Ovary (tissue), 9 donors: ENCODE data around the gene CTNND2. TPM values are rescaled to one million over a fixed set of nuclear protein-coding genes. Genes with fewer than 3 reads are reported as not detected.

Experiments used
- DNase-seq, 5 donors: peaks; one replicate each; pipeline ENCODE4 v3.0.0-alpha.2; 2019 to 2020
- H3K27ac ChIP-seq, 2 donors: fragments of 200-600 bp; one replicate each; pipeline versions ENCODE4 v1.5.1 to v1.8.0; 2019 to 2022
- H3K27me3 ChIP-seq: fragments of 200-600 bp; one replicate; pipeline ENCODE4 v1.8.0; 2022
- H3K36me3 ChIP-seq: fragments of 200-600 bp; sonication (generic); one replicate; pipeline ENCODE4 v1.5.1; 2019
- H3K4me1 ChIP-seq: one replicate; pipeline ENCODE4 v1.8.1; 2013; ENCODE audit warnings: mild to moderate bottlenecking, moderate library complexity; ENCODE audit not compliant: insufficient read depth
- H3K4me3 ChIP-seq: fragments of 200-600 bp; sonication (generic); one replicate; pipeline ENCODE4 v1.5.1; 2017
- H3K9me3 ChIP-seq, 2 donors: fragments of 200-600 bp in 1 of 2; sonication (generic) in 1 of 2; one replicate each; pipeline versions ENCODE4 v1.5.1 to v1.8.1; 2013 to 2019; ENCODE audit warnings: mild to moderate bottlenecking in 1 of 2, moderate library complexity in 1 of 2
- CTCF ChIP-seq, 3 donors: fragments of 450-650 bp in 2 of 3; fragments of 200-600 bp in 1 of 3; IDR thresholded peaks; one replicate each; pipeline versions ENCODE4 v1.5.1 to v1.8.0; 2016 to 2022; ENCODE audit warnings: antibody characterized with exemption in 3 of 3, mild to moderate bottlenecking in 1 of 3
- EP300 ChIP-seq: sonication (generic); formaldehyde crosslinking; IDR thresholded peaks from one replicate; pipeline ENCODE4 v1.6.1; 2017; ENCODE audit warnings: antibody characterized with exemption
- POLR2A ChIP-seq: fragments of 450-650 bp; IDR thresholded peaks from one replicate; pipeline ENCODE4 v1.6.1; 2017; ENCODE audit warnings: antibody characterized with exemption, mild to moderate bottlenecking, moderate library complexity
- WGBS, 3 donors: extraction: QIAGEN DNeasy Blood & Tissue Kit in 1 of 3; methylation state at CpG; one replicate each; pipeline versions ENCODE4 v1.1.5 to v1.1.7; 2013 to 2017; 5-methylcytosine and 5-hydroxymethylcytosine counted together
- intact Hi-C, 4 donors: fragments of 100-400 bp; cut with DNase I; formaldehyde crosslinking; loops; one replicate each; pipeline versions ENCODE4 v1.11.0 to v1.15.1; 2022 to 2023
- polyA plus RNA-seq, 2 donors: library from polyadenylated mRNA; stranded (reverse); fragments of 200-250 nt in 1 of 2; fragments of 350-450 nt in 1 of 2; fragmentation: Illumina TruSeq in 1 of 2; extraction: RNeasy Lipid Tissue Mini Kit (QIAGEN cat#74804) in 1 of 2; gene quantifications; one replicate each; pipeline ENCODE4 v1.2.3, GENCODE V29; 2013 to 2014
- total RNA-seq, 7 donors: library from RNA; depleted of rRNA in 2 of 7; stranded (reverse); fragments of >200 nt in 2 of 7; fragmentation: NEBNext Ultra II Directional in 3 of 7; extraction: Animal tissue kit (Norgen Biotek cat#: 25700) in 3 of 7; gene quantifications; one replicate each; pipeline versions ENCODE4 v1.1.0 to v1.2.4, GENCODE V29; 2016 to 2023
- donor health status: DM: no; HTN: no; CAD: no; lungs with moderate emphysema.
- donor health status: DM: no; HTN: no; CAD: no.
- donor health status: Bipolar disorder and iron deficiency.
- donor health status: DM: yes; HTN: yes; CAD: no.
- donor health status: DM: no; HTN: no; CAD: no.
- donor health status: DM: yes; HTN: yes; CAD: no.

The CTNND2 gene
- total and polyA plus RNA-seq, 9 donors = 0.52 to 13.2 (median 2.3) TPM

GRCh38 chr5:11853796-11854195 is 50.5 kb downstream of the CTNND2 start:
- 63 to 76% (median 63%) methylated on average over 10 of the region's 10 CpGs for WGBS, 3 donors
- no peak overlapping the region for H3K27ac ChIP-seq
- TF ChIP-seq EP300 (no peak), CTCF (IDR thresholded peaks at IDR 0.05) (no peak), POLR2A (no peak)
- H3K4me1 ChIP-seq = no peaks in the 10 kb centered on the region
- DNase-seq = no peak
- intact Hi-C loops = no loop called here
- H3K27me3 ChIP-seq = no peaks in the 10 kb centered on the region
- H3K9me3 ChIP-seq = no peaks in the 10 kb centered on the region
- H3K36me3 ChIP-seq = no peaks in the 10 kb centered on the region
- no peak overlapping the region for H3K4me3 ChIP-seq

DNA sequence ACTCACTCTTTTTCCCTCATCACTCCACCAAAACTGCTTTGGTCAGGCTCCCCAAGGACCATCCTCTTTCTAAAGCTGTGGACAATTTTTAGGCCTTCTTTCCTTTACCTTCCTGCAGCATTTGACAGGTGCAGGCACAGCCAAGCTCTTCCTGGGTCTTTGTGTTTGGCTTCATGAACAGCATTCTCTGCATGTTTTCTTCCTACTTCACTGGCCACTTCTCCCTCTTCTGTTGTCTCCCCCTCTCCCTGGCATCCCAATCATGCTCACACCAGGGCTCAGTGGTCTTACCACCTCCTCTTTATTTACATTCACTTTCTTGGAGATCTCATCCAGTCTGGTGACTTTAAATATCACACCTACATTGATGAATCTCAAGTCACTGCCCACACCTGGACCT is 51.1 kb downstream of the CTNND2 start:
- DNase-seq = no peak
- no peak overlapping the region for H3K4me3 ChIP-seq
- intact Hi-C loops = no loop called here

DNA sequence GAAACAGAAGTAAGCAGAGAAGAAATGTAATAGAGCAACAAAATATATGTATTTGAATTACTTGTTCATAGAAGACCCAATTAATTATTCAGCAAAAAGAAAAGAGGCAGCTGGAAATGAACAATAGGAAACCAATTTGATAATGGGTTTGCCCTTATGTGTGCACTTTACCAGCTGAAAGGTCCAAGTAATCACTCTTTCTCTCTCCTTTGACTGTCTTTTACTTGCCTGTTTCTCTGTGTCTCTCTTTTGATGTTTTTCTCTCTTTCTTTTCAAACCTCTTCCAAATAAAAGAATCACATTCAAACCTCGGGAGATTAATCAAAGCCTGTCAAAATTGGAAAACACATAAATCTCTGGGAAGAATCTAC is 51.5 kb downstream of the CTNND2 start:
- TF ChIP-seq POLR2A (no peak), EP300 (no peak), CTCF (IDR thresholded peaks at IDR 0.05) (no peak)
- Histone ChIP-seq H3K27me3 (no peaks in the 10 kb centered on the region), H3K27ac (no peak overlapping the region), H3K4me1 (no peaks in the 10 kb centered on the region), H3K9me3 (no peaks in the 10 kb centered on the region), H3K36me3 (no peaks in the 10 kb centered on the region), H3K4me3 (no peak overlapping the region)
- intact Hi-C loops = no loop called here
- no peak for DNase-seq
- WGBS, 3 donors = 43 to 59% (median 44%) methylated on average over 1 of the region's 1 CpG

More for the DNA sequence above, 51.1 kb downstream of the CTNND2 start:
- Histone ChIP-seq H3K4me1 (no peaks in the 10 kb centered on the region), H3K36me3 (no peaks in the 10 kb centered on the region), H3K27ac (no peak overlapping the region), H3K27me3 (no peaks in the 10 kb centered on the region), H3K9me3 (no peaks in the 10 kb centered on the region)
- TF ChIP-seq CTCF (IDR thresholded peaks at IDR 0.05) (no peak), POLR2A (no peak), EP300 (no peak)

DNA sequence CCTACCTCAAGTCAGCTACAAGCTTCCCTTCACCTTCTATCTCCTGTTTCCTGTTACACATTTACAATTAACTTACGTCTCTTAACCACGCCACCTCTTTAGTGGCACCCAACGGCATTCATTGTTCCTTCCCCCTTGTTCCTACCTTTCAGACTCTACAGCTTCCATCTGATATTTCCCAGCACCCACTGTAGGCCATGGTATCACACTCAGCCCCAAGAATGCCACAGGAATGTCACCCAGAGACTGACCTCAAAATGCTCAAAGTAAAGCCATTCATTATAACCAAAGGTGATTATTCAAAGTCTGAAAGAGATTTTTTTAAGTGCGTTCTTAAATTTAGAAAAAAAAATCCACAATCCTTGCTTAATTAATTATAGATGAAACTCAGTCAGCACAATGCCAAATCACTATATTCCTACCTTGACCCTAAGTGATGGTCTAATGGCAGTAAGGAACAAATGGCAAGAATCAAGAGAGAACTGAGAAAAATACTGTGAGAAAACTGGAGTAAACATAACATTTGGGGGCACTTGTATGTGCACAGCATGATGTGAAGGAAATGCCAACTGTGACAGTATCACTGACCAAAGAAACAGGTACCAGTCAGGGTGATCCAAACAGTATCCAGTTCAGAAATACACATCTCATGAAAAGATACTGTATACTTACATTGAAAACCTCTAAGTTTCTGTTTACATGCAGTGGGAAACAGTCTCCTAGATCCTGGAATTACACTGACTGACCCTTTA is 52.1 kb downstream of the CTNND2 start:
- no peak for DNase-seq
- Histone ChIP-seq H3K27me3 (no peaks in the 10 kb centered on the region), H3K36me3 (no peaks in the 10 kb centered on the region), H3K4me1 (no peaks in the 10 kb centered on the region), H3K9me3 (no peaks in the 10 kb centered on the region), H3K27ac (no peak overlapping the region), H3K4me3 (no peak overlapping the region)
- intact Hi-C loops = no loop called here
- no peak for TF ChIP-seq EP300
- no peak for TF ChIP-seq POLR2A
- TF ChIP-seq CTCF (IDR thresholded peaks at IDR 0.05) = no peak
- 60 to 65% (median 61%) methylated on average over 4 of the region's 4 CpGs for WGBS, 3 donors
